COR-L47 (cell line): Measurements from ENCODE around the gene RSRC2.
"Not testable (repeated sequence)": the region's sequence is repeated elsewhere in the genome, so short reads cannot be mapped to it uniquely, and the experiment has no call there.

ENCODE experiments used
- DNase-seq: peaks from one replicate; lab custom pipeline; 2025; lab: John Stamatoyannopoulos, UW

The RSRC2 gene

DNA sequence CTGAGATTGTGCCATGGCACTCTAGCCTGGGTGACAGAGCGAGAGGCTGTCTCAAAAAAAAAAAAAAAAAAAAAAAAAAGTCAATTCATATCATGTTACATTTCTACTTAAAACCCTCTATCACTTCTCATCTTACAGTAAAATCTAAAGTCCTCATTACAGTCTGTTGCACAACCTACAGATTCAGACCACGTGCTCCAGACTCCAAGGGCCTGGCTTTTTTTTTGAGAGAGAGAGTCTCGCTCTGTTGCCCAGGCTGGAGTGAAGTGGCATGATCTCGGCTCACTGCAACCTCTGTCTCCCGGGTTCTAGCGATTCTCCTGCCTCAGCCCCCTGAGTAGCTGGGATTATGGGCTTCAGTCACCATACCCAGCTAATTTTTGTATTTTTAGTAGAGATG is 40.4 kb downstream of the RSRC2 start:
- not testable (repeated sequence) for DNase-seq

DNA sequence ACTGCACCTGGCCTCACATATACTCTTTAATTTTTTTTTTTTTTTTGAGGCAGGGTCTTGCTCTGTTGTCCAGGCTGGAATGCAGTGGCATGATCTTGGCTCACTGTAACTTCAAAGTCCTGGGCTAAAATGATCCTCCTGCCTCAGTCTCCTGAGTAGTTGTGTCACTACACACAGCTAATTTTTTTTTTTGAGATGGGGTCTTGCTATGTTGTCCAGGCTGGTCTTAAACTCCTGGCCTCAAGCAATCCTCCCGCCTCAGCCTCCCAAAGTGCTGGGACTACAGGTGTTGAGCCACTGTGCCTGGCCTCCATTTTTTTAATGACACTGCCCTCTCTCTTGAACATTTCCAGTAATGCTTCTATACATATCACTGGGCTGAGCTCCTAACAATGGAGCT is 42.4 kb downstream of the RSRC2 start:
- not testable (repeated sequence) for DNase-seq

DNA sequence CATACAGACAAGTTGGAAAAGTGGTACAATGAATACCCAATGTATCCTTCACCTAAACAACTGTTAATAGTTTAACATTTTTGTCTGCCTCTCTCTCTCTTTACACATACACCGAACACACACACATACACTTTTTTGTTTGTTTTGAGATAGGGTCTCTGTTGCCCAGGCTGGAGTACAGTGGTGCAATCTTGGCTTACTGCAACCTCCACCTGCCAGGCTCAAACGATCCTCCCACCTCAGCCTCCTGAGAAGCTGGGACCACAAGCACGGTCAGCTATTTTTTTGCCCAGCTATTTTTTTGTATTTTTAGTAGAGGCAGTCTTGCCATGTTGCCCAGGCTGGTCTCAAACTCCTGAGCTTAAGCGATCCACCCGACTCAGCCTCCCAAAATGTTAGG is 42.8 kb downstream of the RSRC2 start:
- DNase-seq, result no peak

DNA sequence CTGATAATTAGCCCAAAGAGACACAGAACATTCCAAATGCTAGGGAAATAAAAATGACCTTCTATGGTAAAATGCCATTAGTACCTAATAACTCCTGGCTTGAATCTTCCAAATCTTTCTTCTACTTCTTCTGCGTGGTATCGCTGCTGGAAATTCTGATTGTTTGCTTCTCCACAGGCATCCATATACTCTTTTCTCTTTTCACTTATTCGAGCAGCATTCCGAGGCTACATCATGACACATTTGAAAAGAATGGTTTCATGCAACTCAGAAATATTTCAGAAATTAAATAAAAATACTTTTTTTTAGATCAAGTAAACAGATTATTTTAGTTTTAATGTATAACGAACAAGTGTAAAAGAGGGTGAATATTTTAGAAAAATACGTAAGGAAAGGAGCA is 44.9 kb downstream of the RSRC2 start:
- DNase-seq, result no peak

DNA sequence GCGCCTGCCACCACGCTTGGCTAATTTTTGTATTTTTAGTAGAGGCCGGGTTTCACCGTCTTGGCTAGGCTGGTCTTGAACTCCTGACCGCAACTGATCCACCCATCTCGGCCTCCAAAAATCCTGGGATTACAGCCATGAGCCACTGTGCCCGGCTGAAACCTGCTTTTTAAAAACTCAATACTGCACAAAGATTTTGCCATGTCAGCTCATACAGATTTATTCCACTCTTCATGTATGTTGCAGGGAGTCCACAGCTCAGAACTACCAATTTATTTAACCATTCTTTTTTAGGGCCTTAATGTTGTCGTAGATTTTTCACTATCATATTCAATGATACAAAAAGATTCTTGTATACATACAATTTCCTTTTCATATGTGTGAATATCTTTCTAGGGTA is 46.0 kb downstream of the RSRC2 start:
- no peak for DNase-seq

DNA sequence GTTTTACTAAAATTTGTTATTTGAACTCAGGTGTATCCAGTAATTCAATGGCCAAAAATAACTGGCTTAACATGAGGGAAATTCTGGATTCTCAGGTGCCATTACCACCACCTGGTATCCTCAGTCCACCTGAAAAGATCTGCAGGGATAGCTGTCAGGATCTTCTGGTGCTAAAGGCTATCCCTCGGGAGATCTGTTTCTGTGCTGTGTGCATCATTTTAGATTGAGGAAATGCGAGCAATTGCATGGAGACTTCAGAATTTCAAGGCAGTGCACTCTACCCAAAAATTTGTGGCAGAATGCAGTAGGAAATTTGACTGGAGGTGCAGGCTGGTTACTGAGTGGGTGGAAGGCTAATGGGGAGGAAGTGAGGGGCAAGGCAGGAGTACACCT is 52.4 kb downstream of the RSRC2 start:
- no peak for DNase-seq

DNA sequence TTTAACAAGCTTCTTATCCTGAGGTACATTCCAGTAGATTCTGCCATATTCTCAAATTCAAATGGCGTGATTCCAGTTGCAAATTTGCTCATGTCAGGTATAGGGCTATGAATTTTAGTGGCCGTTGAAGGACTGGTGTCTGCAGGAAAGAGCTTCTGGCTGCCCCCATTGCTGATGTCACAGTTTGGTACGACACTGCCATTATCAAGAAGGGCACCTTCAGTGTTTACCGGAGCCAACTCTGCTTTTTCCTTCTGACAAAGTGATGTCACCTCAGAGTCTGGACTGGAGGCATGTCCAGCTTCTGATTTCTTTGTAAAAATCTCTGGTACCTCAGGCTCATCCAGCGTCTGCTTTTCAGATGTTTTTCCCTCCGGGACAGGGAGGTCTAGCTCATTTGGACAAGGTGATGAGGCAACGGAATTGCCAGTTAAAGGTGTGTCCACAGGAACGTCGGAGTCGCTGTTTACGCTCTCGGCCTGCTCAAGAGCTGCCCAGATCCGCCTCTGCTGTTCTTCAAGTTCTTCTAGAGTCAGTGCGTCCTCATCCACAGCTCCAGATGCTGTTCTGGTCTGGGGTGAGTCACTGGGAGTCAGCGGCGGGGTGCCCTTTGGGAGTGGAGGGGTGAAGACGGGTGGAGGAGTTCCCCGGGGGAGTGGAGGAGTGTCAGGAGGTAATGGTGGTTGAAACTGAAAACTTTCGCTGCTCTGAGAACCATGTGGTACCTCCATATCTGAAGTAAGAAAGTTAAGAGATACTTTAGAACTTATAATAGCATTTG is 53.0 kb downstream of the RSRC2 start:
- DNase-seq, result no peak

DNA sequence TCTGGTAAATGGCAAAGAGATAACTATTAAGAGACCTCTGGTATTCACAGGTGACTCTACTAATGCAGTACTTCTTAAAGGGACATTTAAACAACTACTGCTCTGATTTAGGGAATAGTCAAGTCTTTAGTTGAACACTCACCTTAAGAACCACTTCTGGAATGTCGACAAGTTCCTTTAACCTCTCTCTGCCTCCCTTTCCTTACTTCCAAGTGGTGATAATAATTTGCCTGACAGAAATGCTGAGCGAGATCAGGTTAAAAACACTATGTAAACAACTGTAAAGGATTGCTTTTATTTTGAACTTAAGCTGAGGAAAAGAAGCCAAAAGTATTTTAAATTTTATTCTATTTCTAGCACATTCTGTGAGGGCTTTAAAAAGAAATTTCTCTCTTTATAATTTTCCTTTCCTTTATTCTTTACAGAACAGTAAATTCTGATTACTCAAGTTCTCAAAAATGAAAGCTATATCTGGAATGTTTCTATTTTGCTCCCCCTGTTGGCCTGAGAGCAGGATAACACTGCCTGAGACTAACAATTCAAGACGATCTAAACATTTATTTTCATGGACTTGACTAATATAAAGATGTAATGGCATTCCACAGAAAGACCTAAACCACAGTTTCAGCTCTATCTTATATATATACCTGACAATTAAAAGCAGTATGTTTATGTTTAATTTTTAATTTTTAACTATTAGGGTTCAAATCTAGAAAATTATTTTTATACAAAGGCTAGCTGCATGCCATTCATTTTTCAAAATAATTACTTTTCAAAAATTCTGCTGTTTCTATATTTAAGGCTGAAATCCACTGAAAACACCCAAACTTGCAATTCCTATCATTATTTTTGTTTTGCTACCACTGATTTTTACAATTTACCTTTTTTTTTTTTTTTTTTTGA is 55.2 kb downstream of the RSRC2 start:
- peak; percentile 35 for DNase-seq

DNA sequence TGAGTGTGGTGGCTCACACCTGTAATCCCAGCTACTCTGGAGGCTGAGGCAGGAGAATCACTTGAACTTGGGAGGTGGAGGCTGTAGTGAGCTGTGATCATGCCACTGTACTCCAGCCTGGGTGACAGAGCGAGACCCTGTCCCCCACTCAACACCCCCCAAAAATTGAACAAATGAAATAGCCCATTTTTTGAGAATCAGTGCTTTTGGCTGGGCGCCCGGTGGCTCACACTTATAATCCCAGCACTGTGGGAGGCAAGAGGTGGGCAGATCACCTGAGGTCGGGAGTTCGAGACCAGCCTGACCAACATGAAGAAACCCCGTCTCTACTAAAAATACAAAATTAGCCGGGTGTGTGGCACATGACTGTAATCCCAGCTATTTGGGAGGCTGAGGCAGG is 56.2 kb downstream of the RSRC2 start:
- not testable (repeated sequence) for DNase-seq

DNA sequence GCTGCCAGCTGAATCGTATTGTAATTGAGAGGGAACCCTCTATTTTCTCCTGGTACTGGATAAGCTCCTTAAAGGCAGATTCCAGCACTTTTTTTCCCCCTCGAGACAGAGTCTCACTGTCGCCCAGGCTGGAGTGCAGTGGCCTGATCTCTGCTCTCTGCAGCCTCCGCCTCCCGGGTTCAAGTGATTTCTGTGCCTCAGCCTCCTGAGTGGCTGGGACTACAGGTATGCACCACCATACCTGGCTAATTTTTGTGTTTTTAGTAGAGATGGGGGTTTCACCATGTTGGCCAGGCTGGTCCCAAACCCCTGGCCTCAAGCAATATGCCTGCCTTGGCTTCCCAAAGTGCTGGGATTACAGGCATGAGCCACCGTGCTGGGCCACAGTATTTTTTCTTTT is 56.9 kb downstream of the RSRC2 start:
- DNase-seq, result not testable (repeated sequence)

DNA sequence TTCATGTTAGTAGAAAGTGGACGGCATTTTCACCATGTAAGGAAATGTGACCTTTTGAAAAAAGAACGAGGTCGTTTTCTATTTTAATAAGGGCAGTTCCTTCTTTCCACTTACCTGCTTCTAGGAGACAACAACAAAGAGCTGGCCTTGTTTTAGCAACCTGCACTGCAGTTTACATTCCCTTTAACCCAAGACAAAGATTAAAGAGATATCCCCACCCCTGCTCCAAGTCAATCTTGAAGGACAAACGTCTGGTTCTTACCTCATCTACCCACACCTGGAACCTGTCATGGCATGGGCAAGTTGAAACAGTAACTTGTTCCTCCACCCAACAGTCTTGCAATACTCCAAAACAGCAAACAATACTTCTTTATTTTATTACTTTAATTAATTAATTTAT is 58.8 kb downstream of the RSRC2 start:
- DNase-seq, result no peak

DNA sequence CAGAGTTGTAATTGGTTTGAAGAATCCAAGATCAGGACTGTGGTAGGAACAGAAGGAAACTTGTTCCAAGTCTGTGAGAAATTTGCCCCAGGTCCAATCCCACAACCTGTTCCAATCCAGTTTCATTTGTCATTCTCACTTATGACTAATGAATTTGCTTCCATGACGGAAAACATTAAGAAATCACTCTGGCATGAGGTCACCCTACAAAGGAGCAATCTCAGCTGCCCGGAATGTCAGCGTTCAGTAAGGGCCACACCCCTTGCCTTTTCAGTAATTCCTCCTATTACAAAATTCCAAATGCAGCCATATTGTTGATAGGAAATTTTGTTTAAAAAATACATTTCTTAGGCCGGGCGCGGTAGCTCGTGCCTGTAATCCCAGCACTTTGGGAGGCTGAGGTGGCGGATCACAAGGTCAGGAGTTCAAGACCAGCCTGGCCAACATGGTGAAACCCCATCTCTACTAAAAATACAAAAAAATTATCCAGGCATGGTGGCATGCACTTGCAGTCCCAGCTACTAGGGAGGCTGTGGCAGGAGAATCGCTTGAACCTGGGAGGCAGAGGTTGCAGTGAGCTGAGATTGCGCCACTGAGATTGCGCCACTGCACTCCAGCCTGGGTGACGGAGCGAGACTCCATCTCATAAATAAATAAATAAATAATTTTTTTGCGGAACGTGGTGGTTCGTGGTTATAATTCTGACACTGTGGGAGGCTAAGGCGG is 62.3 kb downstream of the RSRC2 start:
- not testable (repeated sequence) for DNase-seq

DNA sequence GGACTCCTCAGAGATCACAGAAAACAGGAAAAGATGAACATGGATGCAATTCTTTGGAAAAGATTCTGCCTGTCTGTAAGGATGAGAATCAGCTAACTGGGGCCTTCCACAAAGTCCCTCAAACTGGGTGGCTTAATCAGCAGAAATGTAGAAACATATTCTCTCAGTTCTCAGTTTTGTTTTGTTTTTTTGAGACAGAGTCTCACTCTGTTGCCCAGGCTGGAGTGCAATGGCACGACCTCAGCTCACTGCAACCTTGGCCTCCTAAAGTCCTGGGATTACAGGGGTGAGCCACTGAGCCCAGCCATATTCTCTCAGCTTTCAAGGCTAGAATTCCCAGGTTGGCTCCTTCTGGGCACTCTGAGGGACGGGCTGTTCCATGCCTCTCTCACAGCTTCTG is 66.1 kb downstream of the RSRC2 start:
- no peak for DNase-seq

DNA sequence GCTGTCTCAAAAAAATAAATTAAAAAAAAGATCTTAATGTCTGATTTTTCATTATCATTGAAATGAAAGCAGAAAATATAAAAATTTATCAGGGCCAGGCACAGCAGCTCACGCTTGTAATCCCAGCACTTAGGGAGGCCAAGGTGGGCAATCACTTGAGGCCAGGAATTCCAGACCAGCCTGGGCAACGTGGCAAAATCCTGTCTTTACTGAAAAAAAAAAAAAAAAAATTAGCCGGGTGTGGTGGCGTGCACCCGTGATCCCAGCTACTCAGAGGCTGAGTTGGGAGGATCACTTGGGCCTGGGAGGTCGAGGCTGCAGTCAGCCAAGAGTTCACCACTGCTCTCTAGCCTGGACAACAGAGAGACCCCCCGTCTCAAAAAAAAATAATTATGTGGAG is 66.7 kb downstream of the RSRC2 start:
- DNase-seq, result no peak

DNA sequence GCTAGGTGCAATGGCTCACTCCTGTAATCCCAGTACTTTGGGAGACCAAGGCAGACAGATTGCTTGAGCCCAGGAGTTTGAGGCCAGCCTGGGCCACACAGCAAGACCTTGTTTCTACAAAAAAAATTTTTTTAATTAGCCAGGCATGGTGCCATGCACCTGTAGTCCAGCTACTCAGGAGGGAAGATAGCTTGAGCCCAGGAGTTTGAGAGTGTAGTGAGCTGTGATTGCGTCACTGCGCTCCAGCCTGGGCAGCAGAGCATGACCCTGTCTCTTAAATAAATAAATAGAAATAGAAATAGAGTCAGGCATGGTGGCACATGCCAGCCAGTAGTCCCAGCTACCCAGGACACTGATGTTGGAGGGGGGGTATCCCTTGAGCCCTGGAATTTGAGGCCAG is 67.5 kb downstream of the RSRC2 start:
- DNase-seq, result no peak

DNA sequence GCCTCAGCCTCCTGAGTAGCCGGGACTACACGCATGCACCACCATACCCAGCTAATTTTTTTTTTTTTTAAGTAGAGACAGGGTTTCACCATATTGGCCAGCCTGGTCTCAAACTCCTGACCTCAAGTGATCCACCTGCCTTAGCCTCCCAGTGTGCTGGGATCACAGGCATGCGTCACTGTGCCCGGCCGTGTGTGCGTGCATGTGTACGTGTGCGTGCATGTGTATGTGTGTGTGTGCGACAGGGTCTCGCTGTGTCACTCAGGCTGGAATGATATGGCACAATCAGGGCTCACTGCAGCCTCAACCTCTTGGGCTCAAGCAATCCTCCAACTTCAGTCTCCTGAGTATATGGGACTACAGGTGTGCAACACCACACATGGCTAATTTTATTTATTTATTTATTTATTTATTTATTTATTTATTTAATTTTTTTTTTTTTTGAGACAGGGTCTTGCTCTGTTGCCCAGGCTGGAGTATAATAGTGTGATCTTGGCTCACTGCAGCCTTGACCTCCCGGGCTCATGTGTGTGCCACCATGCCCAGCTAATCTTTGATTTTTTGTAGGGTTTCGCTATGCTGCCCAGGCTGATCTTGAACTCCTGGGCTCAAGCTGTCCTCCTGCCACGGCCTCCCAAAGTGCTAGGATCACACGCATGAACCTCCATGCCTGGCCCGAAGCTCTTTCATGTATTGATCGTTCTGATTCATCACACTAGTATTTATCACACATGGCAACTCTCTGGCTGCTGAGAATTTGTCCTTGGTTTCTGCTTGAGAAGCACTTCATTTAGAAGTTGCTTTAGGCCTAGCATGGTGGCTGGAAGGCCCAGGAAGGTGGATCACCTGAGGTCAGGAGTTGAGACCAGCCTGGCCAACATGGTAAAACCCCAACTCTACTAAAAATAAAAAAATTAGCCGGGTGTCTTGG is 68.4 kb downstream of the RSRC2 start:
- DNase-seq, result no peak

DNA sequence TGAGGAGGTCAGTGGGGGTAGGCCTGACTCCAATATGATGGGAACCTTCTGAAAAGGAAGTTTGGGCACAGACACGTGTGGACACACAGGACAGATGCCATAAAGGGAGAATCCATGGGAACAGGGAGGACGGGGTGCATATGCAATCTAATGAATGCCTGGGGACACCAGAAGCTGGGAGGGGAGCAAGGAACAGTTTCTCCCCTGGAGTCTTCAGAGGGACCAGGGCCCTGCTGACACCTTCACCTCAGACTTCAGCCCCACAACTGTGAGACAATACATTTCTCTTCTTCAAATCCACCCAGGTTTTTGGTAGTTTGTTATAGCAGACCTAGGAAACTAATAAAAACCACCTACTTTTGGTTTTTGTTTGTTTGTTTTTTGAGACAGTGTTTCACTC is 69.1 kb downstream of the RSRC2 start:
- no peak for DNase-seq

DNA sequence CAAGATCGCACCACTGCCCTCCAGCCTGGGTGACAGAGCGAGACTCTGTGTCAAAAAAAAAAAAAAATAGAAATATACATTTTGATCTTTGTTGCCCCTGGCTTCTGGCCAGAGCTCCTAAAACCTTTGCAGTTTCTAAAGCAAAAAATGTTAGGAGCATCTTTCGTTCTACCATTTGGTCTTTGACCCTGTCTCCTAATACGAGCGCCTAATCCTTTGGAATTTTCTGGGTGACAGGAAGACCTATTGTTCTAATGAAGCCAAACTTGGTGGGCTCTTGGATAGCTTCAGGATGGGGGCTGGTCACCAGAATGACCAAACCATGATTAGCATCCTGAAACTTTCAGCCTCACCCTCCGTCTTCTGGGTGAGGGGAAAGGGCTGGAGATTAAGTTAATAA is 72.0 kb downstream of the RSRC2 start:
- DNase-seq, result no peak

DNA sequence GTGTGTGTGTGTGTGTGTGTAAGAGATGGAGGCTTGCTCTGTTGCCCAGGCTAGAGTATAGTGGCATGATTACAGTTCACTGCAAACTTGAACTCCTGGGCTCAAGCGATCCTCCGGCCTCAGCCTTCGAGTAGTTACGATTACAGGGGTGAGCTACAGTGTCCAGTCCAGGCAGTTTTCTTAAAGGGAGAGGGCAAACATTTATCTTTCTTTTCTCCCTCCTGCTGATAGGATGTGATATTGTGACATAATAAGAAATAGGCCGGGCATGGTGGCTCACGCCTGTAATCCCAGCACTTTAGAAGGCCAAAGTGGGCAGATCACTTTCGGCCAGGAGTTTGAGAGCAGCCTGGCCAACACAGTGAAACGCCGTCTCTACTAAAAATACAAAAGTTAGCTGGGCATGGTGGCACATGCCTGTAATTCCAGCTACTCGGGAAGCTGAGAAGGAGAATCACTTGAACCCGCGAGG is 72.5 kb downstream of the RSRC2 start:
- no peak for DNase-seq
